NCI-H748 (cell line): ENCODE measurements around the gene CDH4.
A peak's percentile ranks its signal among the peaks of the same experiment; 100 is the strongest.
"Not testable (repeated sequence)": the region's sequence is repeated elsewhere in the genome, so short reads cannot be mapped to it uniquely, and the experiment has no call there.

Experiments used
- DNase-seq: peaks from one replicate; lab custom pipeline; 2025; ENCODE audit not compliant: unreplicated experiment; lab: John Stamatoyannopoulos, UW

CDH4 gene

GRCh38 chr20:61408951-61409740, 157.1 kb downstream of the CDH4 start:
- no peak for DNase-seq

GRCh38 chr20:61411743-61412142, 159.7 kb downstream of the CDH4 start:
- no peak for DNase-seq

GRCh38 chr20:61413752-61414151, 161.7 kb downstream of the CDH4 start:
- no peak for DNase-seq

- DNase-seq, result peak; percentile 73
Observed at GRCh38 chr20:61414455-61414991, 162.5 kb downstream of the CDH4 start.

DNA sequence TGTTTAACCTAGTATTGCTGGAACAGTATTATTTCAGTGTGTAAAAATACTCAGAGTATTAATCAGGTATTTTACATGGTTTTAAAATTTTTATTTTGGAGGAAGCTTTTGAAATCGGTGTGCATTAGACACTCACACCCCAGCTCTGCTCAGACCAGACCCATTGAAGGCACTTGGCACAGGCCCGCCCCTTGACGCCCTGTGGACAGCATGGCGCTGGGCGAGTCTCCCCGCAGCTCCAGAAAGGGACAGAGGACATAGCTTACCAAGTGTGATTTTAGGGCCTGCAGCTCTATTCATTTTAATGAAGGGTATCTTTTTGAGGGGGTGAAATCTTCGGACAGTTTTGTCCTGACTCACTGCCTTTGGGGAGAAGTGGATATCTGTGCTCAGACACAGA, 164.5 kb downstream of the CDH4 start:
- DNase-seq, result no peak

- DNase-seq, result no peak
Observed at GRCh38 chr20:61417221-61417941, 165.3 kb downstream of the CDH4 start.

DNA sequence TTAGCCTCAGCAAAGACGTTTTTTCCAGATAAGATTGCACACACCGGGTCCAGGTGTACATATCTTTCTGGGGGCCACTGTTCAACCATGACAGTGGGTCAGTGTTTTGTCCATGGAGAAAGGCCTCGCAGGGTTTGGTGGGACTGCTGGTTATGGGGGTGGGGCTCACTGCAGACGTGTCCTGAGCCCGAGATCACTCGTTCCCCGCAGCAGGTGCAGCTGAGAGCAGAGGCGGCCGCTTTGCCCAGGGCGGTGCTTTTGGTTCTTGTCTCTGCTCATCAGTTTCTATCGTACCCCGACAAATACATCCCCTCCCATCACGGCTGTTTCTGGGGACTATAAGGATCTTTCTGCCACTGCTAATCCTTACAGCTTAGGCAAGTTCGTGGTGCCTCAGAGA, 166.9 kb downstream of the CDH4 start:
- DNase-seq, result no peak

- no peak for DNase-seq
Observed at GRCh38 chr20:61419501-61419900, 167.4 kb downstream of the CDH4 start.

GRCh38 chr20:61420056-61420455, 168.0 kb downstream of the CDH4 start:
- DNase-seq, result no peak

GRCh38 chr20:61420781-61421180, 168.7 kb downstream of the CDH4 start:
- no peak for DNase-seq

DNA sequence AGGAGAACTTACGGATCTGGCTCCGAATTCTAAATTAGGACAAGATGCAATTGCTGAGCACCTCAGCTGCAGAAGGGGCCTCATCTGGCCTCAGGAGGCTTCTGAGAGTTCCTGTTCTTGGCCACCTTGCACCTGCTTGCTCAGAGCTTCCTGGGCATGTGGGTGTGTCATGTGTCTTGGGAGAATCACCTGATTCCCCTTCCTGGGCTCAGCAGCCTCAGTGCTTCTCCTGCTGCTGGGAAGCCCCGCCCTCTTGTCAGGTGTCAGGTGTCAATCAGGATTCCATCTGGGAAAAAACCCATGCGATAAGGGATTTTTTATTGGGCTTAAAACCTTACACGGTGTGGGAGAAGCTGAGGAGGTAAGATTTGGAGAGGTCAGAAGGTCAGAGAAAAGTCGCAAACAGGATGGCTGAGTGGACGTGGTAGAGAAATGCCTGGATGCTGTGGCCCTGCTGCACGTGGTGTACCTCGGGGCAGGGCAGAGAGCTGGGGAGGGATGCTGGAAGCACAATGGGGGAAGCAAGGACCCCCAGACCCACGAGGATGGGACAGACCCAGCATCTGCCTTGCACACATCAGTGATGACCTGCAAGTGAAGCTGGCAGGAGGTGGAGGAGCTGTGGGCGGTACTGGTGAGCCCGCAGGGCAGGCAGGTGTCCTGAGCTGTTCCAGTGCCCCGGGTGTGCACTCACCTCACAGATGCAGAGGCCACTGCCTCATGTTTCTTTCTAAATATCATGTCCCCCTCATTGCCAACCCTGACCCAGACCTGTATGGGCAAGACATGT, 170.8 kb downstream of the CDH4 start:
- DNase-seq, result peak; percentile 60

DNA sequence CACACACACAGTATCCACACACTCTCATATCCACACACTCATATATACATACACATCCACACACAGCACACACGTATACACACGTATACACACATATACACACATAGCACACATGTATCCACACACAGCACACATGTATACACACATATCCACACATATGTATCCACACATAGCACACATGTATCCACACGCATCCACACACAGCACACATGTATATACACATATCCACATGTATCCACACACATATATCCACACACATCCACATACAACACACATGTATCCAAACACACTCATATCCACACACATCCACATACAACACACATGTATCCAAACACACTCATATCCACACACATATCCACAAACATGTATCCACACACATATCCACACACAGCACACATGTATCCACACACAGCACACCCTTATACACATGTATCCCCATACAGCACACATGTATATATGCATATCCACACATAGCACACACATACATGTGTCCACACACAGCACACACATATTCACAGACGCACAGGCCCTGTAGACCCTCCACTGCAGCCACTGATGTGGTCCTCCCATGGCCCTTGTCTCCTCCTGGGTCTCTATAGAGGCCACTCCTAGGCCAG, 172.1 kb downstream of the CDH4 start:
- DNase-seq, result no peak

DNA sequence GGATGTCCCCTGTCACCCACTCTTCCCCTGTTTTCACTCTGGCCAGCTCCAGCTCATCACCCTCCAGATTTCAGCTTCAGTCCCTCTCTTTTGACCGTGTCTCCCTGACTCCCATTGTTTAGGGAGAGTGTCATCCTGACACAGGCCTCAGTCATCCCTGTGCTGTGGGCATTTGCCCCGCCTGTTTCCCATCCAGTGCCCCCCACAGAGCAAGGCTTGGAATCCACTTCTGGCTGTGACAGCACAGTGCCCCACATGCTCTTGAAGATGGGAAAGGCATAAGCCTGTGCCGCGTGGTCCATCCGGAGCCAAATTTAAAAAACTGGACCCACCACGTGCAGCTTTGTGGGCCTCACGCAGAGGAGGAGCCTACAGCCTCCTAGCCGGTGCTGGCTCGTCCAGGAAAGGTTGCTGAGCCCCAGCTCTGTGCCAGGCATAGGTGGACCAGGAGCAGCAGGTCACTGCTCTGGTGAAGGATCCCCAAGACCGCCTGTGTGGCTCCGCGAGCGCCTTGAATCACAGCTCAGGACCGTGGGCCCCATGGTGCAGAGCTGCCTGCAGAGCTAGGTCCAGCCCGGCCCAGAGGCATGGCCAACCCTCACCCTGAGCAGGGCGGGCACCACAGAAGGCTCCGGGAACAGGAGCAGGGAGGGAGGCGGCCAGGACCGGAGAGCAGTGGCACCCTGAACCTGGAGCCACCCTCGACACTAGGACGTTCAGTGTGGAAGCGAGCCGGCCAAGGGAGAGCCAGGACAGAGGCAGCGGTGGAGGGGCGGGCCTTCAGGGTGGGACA, 172.8 kb downstream of the CDH4 start:
- no peak for DNase-seq

GRCh38 chr20:61425541-61425991, 173.5 kb downstream of the CDH4 start:
- not testable (repeated sequence) for DNase-seq

DNA sequence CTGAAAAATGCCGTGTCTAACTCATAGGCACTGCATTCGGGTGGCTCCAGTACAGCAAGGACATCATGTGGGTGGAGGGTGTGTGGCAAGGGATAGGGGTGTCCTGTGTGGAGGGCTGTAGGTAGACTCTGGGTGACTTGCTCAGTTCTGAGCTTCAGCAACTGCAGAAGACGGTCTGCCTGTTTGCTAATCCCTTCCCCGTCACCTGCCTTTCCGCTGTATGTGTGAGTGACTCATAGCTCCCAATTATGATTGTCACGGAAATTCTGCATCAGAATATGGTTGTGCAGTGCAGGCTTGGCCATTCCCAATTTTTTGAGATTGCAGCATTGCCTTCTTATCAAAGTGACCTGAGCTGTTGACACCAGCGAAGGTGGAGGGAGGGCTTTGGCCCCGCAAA, 174.3 kb downstream of the CDH4 start:
- no peak for DNase-seq

DNA sequence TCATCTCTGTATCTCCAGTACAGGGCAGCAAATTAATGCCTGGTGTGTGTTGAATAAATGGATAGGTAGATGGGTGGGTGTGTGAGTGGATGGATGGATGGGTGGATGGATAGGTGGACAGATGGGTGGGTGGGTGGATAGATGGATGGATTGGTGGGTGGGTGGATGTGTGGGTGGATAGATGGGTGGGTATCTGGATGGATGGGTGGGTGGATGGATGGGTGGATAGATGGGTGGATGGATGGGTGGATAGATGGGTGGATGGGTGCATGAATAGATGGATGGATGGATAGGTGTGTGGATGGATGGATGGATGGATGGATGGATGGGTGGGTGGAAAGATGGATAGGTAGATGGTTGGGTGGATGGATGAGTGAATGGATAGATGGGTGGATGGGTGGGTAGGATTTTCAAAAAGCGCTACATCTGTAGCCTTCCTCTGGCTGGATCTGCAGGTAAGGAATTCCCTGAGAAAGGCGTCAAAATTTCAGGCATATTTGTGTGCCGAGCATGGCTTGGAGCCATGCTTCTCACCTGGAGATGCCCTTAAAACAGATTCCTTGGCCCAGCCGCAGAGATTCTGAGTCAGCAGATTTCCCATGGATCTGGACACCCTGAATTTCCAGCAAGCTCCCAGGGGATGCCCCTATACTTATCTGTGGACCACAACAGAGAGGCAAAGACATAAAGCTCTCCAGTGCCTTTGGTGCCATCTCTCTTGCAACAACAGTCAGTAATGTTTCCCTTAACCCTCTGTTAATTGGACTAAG, 177.6 kb downstream of the CDH4 start:
- DNase-seq, result no peak

DNA sequence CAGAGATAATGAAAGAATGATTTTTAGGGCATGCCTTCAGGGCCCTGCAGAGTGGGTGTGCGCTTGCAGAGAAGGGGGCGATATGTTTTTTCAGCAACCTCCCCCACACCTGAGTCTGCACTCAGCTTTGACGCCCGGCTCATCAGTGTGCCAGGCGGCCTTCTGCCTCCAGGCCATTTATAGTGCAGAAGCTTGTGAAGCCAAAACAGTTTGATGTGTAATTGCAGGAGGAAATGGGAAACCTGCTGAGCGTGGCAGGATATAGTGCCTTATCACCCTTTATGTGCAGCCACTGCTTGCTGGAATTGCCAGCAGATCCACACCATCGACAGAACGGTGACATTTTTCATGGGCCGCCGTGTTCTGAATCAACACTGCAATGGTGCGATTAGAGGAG, 178.2 kb downstream of the CDH4 start:
- DNase-seq, result peak; percentile 76

- DNase-seq, result no peak
Observed at GRCh38 chr20:61433176-61433575, 181.1 kb downstream of the CDH4 start.

GRCh38 chr20:61433816-61434215, 181.8 kb downstream of the CDH4 start:
- no peak for DNase-seq
